AG04450 (cell line): ENCODE results near the gene AQP2. TPM values are rescaled to one million over a fixed set of nuclear protein-coding genes. Genes with fewer than 3 reads are reported as not detected.

Experiments used
- CTCF ChIA-PET: fragments of 300-600, 350-600 bp; formaldehyde crosslinking; extraction: SDS; loops from one replicate; lab custom pipeline; 2022; ENCODE audit warnings: antibody characterized with exemption, inconsistent platforms; lab: Charles Lee
- POLR2A ChIA-PET: fragments of 350-600 bp; formaldehyde crosslinking; extraction: SDS; loops from one replicate; lab custom pipeline; 2021; ENCODE audit warnings: antibody characterized with exemption, inconsistent platforms; lab: Yijun Ruan, JAX
- DNase-seq: peaks from one replicate; pipeline ENCODE4 v3.0.0-alpha.2; 2011; ENCODE audit warnings: low read depth, low spot score
- H3K27ac ChIP-seq: one replicate; pipeline ENCODE4 v1.5.1; 2012; ENCODE audit warnings: low read depth, low read length, control low read depth
- H3K27me3 ChIP-seq: one replicate; pipeline ENCODE4 v1.6.0; 2012; ENCODE audit warnings: low read length; ENCODE audit not compliant: control insufficient read depth, insufficient read depth
- H3K4me3 ChIP-seq: 2 replicates; pipeline ENCODE4 v1.5.1; 2011; ENCODE audit warnings: mild to moderate bottlenecking, low read depth, low read length, control low read depth
- H3K9me3 ChIP-seq: 2 replicates; pipeline ENCODE4 v1.5.1; 2012; ENCODE audit warnings: low read length; ENCODE audit not compliant: control insufficient read depth, insufficient read depth
- polyA plus RNA-seq: library from polyadenylated mRNA; depleted of rRNA; stranded (reverse); fragments of >200 nt; gene quantifications from 2 replicates; pipeline ENCODE4 v1.2.3, GENCODE V29; 2011
- TF ChIP-seq, protein P1 (sequence below): IDR thresholded peaks from 2 replicates; pipeline ENCODE4 v1.5.1; 2011; ENCODE audit warnings: low read depth, low read length, control low read depth, inconsistent platforms

The AQP2 gene
- polyA plus RNA-seq, 1 experiment: not detected

DNA sequence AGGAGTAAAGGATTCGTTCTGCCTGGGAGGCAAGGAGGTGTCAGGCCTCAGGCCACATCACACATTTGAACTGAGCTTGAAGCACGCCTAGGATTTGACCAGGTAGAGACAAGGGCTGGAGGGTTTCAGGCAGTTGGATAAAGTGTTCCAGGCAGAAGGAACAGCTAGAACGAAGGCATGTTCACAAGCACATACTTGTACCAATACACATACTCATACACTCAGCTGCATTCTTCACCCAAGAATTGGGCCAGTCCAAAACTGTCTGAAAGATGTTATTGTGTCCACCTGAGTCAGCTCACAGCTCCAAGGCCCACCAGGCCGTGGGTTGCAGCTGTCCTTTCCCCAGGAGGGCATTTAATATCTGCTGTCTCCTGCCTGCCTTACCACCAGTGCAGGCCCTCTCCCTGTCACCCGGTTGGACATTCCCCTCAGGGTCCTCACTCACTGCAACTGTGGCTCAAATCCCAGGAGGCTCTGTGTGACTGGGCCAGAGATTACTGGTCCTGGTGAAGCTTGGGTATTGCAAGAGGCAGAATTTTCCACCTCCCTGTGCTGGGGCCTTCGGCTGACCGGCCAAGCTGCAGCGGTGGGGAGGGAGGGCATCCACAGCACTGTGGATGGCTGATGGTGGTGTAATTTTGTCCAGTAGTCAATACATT lies 12.8 kb upstream of the AQP2 start:
- DNase-seq: no peak
- no peaks in the 10 kb centered on the region for H3K27me3 ChIP-seq
- H3K4me3 ChIP-seq: no peak overlapping the region
- H3K9me3 ChIP-seq: no peaks in the 10 kb centered on the region
- POLR2A ChIA-PET: interaction anchor here (0.8 kb wide), 1 partner anchor 196 kb away, joined by 3 read pairs; the partner anchor contains the start of gene TMBIM6
- H3K27ac ChIP-seq: no peak overlapping the region
- TF ChIP-seq, protein P1, sequence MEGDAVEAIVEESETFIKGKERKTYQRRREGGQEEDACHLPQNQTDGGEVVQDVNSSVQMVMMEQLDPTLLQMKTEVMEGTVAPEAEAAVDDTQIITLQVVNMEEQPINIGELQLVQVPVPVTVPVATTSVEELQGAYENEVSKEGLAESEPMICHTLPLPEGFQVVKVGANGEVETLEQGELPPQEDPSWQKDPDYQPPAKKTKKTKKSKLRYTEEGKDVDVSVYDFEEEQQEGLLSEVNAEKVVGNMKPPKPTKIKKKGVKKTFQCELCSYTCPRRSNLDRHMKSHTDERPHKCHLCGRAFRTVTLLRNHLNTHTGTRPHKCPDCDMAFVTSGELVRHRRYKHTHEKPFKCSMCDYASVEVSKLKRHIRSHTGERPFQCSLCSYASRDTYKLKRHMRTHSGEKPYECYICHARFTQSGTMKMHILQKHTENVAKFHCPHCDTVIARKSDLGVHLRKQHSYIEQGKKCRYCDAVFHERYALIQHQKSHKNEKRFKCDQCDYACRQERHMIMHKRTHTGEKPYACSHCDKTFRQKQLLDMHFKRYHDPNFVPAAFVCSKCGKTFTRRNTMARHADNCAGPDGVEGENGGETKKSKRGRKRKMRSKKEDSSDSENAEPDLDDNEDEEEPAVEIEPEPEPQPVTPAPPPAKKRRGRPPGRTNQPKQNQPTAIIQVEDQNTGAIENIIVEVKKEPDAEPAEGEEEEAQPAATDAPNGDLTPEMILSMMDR: no peak
- CTCF ChIA-PET: interaction anchor here (0.8 to 2.8 kb wide), 2 partner anchors 8 to 10 kb away, joined by 3 to 30 read pairs; no protein-coding TSS in a partner anchor

DNA sequence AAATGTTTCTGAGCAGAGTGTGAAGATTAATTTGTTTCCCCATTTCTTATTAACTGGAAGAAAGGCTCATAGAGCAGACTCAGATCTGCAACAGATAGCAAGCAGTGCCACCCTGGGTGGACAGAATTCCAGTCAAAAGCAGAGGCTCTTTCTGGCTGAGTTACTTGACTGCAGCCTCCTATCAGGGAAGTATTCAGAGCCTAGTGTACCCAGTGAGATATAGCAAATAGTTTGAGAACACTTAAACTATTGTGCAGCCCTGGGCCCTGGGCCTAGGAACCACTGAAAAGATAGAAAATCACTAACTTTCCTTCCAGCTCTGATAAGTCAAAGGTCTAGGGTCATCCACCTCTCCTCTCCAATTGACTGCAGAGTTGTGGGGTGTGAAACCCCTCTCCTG lies 11.2 kb upstream of the AQP2 start:
- no peak for DNase-seq
- POLR2A ChIA-PET: interaction anchor here (0.7 kb wide), 1 partner anchor 30 kb away, joined by 4 read pairs; no protein-coding TSS in a partner anchor
- no peak overlapping the region for H3K4me3 ChIP-seq
- no peak overlapping the region for H3K27ac ChIP-seq
- H3K27me3 ChIP-seq: peaks cover 4% of the 10 kb centered on the region
- no peaks in the 10 kb centered on the region for H3K9me3 ChIP-seq
- CTCF ChIA-PET: no interaction called here
- TF ChIP-seq, protein P1: no peak

DNA sequence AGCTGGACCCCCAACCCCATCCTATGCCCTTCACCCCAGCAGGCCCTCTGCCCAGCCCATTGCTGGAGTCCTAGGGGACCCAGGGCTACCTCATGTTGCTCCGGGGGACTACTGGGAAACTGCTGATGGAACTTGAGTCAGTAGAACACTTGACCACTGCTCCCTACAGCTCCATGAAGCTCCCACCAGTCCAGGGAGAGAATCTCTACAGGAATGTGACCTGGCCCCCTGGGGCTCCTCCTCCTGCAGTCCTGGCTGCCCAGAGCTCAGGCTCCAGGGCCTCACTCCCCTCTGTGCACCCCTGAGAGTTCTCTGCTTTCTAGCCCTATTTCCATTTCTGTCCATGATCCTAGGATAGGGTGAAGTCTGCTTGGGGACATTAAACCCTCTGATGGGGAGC lies 10.8 kb upstream of the AQP2 start:
- Histone ChIP-seq H3K27me3 (peaks cover 4% of the 10 kb centered on the region), H3K27ac (no peak overlapping the region), H3K9me3 (no peaks in the 10 kb centered on the region), H3K4me3 (no peak overlapping the region)
- ChIA-PET CTCF (no interaction called here), POLR2A (interaction anchor here (0.7 kb wide), 1 partner anchor 29 kb away, joined by 4 read pairs; no protein-coding TSS in a partner anchor)
- TF ChIP-seq, protein P1: no peak
- DNase-seq: no peak

DNA sequence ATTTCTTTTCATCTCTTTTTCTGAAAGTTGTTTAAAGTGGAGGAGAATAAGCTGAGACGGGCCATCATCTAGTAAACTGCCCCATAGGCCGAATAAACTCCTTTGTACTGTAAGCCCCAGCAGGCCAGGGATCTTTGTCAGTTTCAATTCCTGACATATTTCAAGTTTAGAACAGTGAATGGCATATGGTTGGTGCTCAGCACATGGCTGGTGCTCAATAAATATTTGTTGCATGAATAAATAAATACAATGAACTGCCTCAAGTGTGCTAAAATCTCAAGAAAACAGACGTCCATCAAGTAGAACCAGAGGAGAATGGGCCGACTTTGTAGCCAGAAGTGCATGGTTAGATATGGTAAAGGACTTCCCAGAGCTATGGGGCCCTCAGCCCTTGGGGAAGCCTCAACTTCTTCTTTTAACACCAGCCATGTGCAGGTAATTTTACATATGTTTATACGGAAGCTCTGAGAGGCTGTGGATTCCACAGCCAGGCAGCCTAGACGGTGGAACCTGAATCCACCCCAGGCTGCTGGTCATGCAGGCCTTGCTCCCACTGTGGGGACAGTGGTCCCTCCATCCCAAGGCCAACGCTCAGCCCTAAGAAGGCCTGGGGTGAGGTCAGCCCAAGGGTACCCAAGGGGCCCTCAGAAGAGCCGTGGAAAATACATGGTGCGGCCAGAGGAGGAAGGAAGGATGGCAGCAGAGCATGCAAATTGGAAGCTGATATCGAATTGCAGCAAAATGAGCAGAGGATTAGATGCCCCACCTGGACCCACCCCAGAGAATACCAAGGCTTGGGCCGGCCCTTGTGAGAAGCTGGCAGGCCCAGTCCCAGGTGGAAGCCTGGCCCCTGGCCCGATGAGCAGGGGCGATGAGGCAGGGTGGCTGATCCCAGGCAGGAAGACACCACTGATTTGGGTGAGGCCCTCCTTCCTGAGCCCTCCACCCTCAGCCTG lies 8.7 kb upstream of the AQP2 start:
- no peak for DNase-seq
- CTCF ChIA-PET: interaction anchor here (1.6 kb wide), 1 partner anchor 9 kb away, joined by 8 read pairs; no protein-coding TSS in a partner anchor
- H3K9me3 ChIP-seq: no peaks in the 10 kb centered on the region
- H3K4me3 ChIP-seq: no peak overlapping the region
- TF ChIP-seq, protein P1: no peak
- POLR2A ChIA-PET: no interaction called here
- H3K27me3 ChIP-seq: peaks cover 4% of the 10 kb centered on the region
- H3K27ac ChIP-seq: no peak overlapping the region
